HG03064 (cell line): ENCODE data around the gene CD300LG.

ENCODE experiments used
- ATAC-seq: cut with Tn5 transposase; IDR thresholded peaks from one replicate; pipeline ENCODE4 v1.9.1; 2021; ENCODE audit warnings: low read depth; ENCODE audit not compliant: unreplicated experiment

CD300LG gene

GRCh38 chr17:43905400-43905984, 58.5 kb downstream of the CD300LG start:
- no peak for ATAC-seq

GRCh38 chr17:43905985-43906852, 59.2 kb downstream of the CD300LG start:
- no peak for ATAC-seq

GRCh38 chr17:43906951-43907424, 60.0 kb downstream of the CD300LG start:
- ATAC-seq = no peak

GRCh38 chr17:43907425-43907981, 60.5 kb downstream of the CD300LG start, which contains the start of gene MPP2:
MPP2 (minus strand) TSS chr17:43907536; CDS start chr17:43904460, 3,076 bp downstream.
- no peak for ATAC-seq

- no peak for ATAC-seq
Measured at GRCh38 chr17:43907998-43908721, 61.2 kb downstream of the CD300LG start.

- ATAC-seq = no peak
Measured at GRCh38 chr17:43909537-43910231, 62.7 kb downstream of the CD300LG start.

GRCh38 chr17:43911904-43912303, 64.9 kb downstream of the CD300LG start:
- ATAC-seq = no peak

- ATAC-seq = no peak
Measured at GRCh38 chr17:43912635-43913304, 65.8 kb downstream of the CD300LG start.
